Ascending aorta (tissue), 2 donors: ENCODE measurements around the gene ZNF221. TPM values are rescaled to one million over a fixed set of nuclear protein-coding genes. Genes with fewer than 3 reads are reported as not detected.
A peak's percentile ranks its signal among the peaks of the same experiment; 100 is the strongest.

Experiments used
- DNase-seq, 2 donors: peaks; one replicate each; pipeline ENCODE4 v3.0.0-alpha.2; 2019; ENCODE audit warnings: low spot score in 2 of 2
- H3K27ac ChIP-seq, 2 donors: fragments of 200-600 bp; sonication (generic); one replicate each; pipeline ENCODE4 v1.5.1; 2016 to 2017; ENCODE audit warnings: mild to moderate bottlenecking in 1 of 2
- H3K27me3 ChIP-seq: fragments of 200-600 bp; sonication (generic); one replicate; pipeline ENCODE4 v1.5.1; 2017
- H3K36me3 ChIP-seq, 2 donors: fragments of 200-600 bp; sonication (generic); one replicate each; pipeline ENCODE4 v1.5.1; 2016
- H3K4me1 ChIP-seq, 2 donors: fragments of 200-600 bp; sonication (generic); one replicate each; pipeline ENCODE4 v1.5.1; 2016 to 2017; ENCODE audit warnings: mild to moderate bottlenecking in 1 of 2
- H3K4me3 ChIP-seq, 2 donors: fragments of 200-600 bp; sonication (generic); one replicate each; pipeline ENCODE4 v1.5.1; 2016 to 2017; ENCODE audit warnings: mild to moderate bottlenecking in 1 of 2
- H3K9me3 ChIP-seq, 2 donors: fragments of 200-600 bp; sonication (generic); one replicate each; pipeline ENCODE4 v1.5.1; 2016
- intact Hi-C: fragments of 100-400 bp; cut with DNase I; formaldehyde crosslinking; loops from one replicate; pipeline ENCODE4 v1.15.1; 2023
- total RNA-seq: library from RNA; depleted of rRNA; stranded (reverse); fragments of >200 nt; gene quantifications from one replicate; pipeline ENCODE4 v1.1.0, GENCODE V29; 2016
- TF ChIP-seq, protein P1 (sequence below), 3 experiments: fragments of 200-600 bp in 2 of 3; fragments of 450-650 bp in 1 of 3; sonication (generic) in 2 of 3; IDR thresholded peaks; one replicate each; pipeline ENCODE4 v1.5.1; 2016 to 2019; ENCODE audit warnings: antibody characterized with exemption in 3 of 3, mild to moderate bottlenecking in 1 of 3, moderate library complexity in 1 of 3

The ZNF221 gene
- total RNA-seq, 1 donor from 2014 or later = 2.6 TPM

DNA sequence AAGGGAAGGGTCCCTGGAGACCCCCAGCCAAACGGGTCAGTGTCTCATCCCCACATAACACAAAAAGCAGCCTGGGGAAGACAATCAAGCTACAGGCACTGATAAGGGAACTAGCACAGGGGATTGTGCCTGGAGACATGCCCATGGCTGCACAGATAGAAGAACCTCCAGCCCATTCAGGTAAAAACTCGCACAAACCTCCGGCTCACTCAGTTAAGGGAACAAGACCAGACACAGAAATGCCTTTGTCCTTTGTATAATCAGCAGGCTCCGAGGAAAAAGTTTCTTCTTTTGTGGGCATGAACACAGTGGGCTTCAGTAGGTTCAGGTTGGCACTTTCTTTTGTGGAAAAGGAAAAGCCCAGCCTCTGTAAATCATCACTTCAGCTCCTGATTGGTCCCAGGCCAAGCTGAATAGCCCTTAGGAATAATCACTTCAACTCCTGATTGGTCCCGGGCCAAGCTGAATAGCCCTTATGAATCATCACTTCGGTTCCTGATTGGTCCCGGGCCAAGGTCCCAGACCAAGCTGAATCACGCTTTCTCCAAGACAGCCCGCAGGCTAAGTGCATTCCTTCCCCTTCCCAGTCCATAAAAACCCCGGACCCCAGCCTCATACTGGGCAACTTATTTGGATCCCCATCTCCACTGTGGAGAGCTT, 46.7 kb downstream of the ZNF221 start:
- no peak for DNase-seq
- Histone ChIP-seq H3K36me3 (peaks cover 37 to 44% of the 10 kb centered on the region in 2 donors), H3K4me3 (no peak overlapping the region), H3K27ac (no peak overlapping the region), H3K9me3 (peaks cover 10 to 63% of the 10 kb centered on the region in 2 donors), H3K4me1 (peaks cover 0 to 3% of the 10 kb centered on the region in 2 donors), H3K27me3 (no peaks in the 10 kb centered on the region)
- intact Hi-C loops = no loop called here
- TF ChIP-seq, protein P1, sequence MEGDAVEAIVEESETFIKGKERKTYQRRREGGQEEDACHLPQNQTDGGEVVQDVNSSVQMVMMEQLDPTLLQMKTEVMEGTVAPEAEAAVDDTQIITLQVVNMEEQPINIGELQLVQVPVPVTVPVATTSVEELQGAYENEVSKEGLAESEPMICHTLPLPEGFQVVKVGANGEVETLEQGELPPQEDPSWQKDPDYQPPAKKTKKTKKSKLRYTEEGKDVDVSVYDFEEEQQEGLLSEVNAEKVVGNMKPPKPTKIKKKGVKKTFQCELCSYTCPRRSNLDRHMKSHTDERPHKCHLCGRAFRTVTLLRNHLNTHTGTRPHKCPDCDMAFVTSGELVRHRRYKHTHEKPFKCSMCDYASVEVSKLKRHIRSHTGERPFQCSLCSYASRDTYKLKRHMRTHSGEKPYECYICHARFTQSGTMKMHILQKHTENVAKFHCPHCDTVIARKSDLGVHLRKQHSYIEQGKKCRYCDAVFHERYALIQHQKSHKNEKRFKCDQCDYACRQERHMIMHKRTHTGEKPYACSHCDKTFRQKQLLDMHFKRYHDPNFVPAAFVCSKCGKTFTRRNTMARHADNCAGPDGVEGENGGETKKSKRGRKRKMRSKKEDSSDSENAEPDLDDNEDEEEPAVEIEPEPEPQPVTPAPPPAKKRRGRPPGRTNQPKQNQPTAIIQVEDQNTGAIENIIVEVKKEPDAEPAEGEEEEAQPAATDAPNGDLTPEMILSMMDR (IDR thresholded peaks at IDR 0.05) = no peak

DNA sequence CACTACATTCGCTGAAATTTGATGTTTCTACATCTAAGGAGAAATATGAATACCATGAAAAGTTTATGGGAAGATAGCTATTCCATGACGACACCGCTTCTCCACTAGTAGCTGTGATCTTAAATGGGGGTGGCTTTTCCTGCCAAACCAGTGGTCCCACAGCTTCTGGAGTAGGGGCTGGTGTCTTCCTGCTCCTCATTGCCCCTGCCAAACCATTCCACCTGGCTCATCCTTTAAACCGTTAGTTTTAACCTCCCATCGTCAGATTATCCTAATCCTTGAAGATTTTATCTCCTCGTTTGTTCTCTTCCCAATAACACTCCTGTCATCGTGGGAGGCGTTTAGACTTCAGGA, 51.2 kb downstream of the ZNF221 start:
- no peak for DNase-seq
- TF ChIP-seq, protein P1 (IDR thresholded peaks at IDR 0.05) = no peak
- H3K27ac ChIP-seq = peak overlapping the region; percentile 53 to 69
- peaks cover 7 to 12% of the 10 kb centered on the region in 2 donors for H3K36me3 ChIP-seq
- H3K27me3 ChIP-seq = no peaks in the 10 kb centered on the region
- peak overlapping the region; percentile 78 to 80 for H3K4me3 ChIP-seq
- H3K9me3 ChIP-seq = peaks cover 14 to 35% of the 10 kb centered on the region in 2 donors
- intact Hi-C loops = loop anchor here (1.0 to 5.0 kb wide), 9 partner anchors 18 to 211 kb away; partner anchors contain the start of genes ZNF155, ZNF221, ZNF222 and ZNF225
- peaks cover 0 to 9% of the 10 kb centered on the region in 2 donors for H3K4me1 ChIP-seq

DNA sequence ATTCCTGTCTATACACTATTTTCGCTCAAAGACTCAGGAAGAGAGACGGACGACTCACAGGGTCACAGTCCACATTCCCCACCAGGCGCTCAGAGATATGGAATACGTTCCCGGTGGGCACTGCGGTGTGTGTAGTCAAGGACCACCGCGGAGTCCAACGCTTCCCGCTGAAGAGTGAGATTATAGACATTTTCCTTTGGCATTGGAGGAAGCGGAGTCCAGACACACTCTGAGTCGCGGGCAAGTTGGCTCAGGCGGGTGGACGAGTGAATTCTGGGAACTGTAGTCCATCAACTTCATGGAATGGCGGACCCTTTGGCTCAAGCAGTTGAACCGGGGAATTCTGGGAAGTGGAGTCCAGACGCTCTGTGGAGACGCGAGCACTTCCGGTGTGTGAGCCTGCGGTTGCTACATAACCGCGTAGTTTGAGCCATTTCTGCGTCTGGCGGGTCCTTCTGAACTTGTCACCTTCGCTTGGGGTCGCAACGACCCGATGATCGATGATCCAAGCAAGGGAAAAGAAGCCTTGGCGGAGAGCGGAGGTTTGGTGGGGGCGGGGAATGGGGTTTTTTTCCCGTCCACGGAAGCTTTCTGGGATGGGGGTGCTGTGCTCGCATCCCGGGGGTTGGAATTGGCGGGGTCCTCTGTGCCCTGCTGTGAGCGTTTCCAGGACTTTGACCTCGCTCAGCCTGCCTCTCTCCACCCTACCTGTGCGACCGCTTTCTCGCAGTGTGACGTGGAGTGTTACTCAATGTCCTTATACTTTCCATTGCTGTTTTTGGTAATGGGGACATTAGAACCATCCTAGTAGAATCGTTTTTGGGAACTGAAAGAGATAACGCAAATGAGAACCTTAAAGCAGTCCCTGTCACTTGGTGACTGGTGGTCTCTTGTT, 51.8 kb downstream of the ZNF221 start, which contains the start of gene ZNF230:
Gene ZNF230 (plus strand): TSS at position 392 of the 895 bp plus-strand sequence. CDS start 4,122 bp downstream, outside the sequence.
- H3K4me3 ChIP-seq = peak within 1 kb of the TSS; percentile 78 to 80
- intact Hi-C loops = loop anchor here (1.0 to 5.0 kb wide), 10 partner anchors 19 to 210 kb away; partner anchors contain the start of genes ZNF155, ZNF221, ZNF222 and ZNF225
- TF ChIP-seq, protein P1 (IDR thresholded peaks at IDR 0.05) = no peak
- DNase-seq = peak; percentile 76 to 97
- peak within 1 kb of the TSS; percentile 53 to 69 for H3K27ac ChIP-seq
- peaks cover 13 to 19% of the 10 kb centered on the region in 2 donors for H3K36me3 ChIP-seq
- H3K27me3 ChIP-seq = no peaks in the 10 kb centered on the region
- peaks cover 13 to 35% of the 10 kb centered on the region in 2 donors for H3K9me3 ChIP-seq
- peaks cover 0 to 9% of the 10 kb centered on the region in 2 donors for H3K4me1 ChIP-seq

DNA sequence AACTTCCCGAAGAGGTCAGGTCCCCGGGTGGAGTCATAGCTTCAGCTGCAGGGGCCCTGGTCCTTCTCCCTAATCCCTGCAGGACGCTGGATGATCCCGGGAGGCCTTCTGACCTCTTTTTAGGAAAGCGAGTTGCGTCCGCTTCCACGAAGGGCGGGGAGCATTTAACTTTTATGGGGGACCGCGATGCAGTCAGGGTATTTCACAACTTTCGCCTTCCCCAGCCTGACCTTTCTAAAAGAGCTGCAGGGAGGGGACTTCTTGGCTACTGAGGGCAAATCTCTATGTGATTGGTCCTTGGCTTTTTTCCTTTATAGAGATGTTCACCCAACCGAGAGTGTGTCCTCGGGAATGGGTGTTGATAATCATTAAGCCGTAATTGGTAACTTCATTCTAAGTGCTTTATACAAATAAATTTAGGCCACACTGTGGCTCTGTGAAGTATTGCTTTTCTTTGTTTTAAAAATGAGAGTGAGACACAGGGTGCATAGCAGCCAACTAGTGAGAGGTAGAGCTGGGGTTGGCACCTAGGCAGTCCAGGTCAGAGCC, 52.5 kb downstream of the ZNF221 start:
- Histone ChIP-seq H3K4me1 (peaks cover 0 to 9% of the 10 kb centered on the region in 2 donors), H3K9me3 (peaks cover 14 to 35% of the 10 kb centered on the region in 2 donors), H3K4me3 (peak overlapping the region; percentile 78 to 80), H3K27me3 (no peaks in the 10 kb centered on the region), H3K27ac (no peak overlapping the region), H3K36me3 (peaks cover 20 to 26% of the 10 kb centered on the region in 2 donors)
- TF ChIP-seq, protein P1 (IDR thresholded peaks at IDR 0.05) = no peak
- intact Hi-C loops = loop anchor here (1.0 to 5.0 kb wide), 4 partner anchors 69 to 209 kb away; partner anchors contain the start of genes ZNF227, ZNF234, ZNF283 and ZNF284
- DNase-seq = no peak

DNA sequence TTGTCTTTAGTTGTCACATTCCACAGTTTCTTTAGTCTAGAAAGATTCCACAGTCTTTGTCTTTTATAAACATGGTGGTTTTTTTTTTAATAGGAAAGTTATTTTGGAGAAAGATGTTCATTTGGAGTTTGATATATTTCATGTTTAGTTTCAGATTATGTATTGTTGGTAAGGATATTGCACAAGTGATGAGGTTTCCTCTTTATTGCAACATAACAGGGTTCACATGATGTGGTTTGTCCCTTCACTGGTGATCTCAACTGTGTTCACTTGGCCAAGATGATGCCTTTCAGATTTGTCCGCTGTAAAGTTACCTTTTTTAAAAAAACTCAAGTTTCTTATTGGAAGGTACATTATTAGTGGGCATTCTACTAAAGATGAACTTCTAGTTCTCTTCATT, 54.9 kb downstream of the ZNF221 start:
- H3K4me3 ChIP-seq = no peak overlapping the region
- H3K27ac ChIP-seq = no peak overlapping the region
- no peaks in the 10 kb centered on the region for H3K27me3 ChIP-seq
- intact Hi-C loops = no loop called here
- DNase-seq = no peak
- H3K9me3 ChIP-seq = peaks cover 26 to 51% of the 10 kb centered on the region in 2 donors
- H3K36me3 ChIP-seq = peaks cover 44 to 50% of the 10 kb centered on the region in 2 donors
- TF ChIP-seq, protein P1 (IDR thresholded peaks at IDR 0.05) = no peak
- H3K4me1 ChIP-seq = peaks cover 0 to 9% of the 10 kb centered on the region in 2 donors
